Thyroid gland (tissue), 4 donors: ENCODE results near the gene PKD1.
"Not testable (repeated sequence)": the region's sequence is repeated elsewhere in the genome, so short reads cannot be mapped to it uniquely, and the experiment has no call there.

Experiments
- POLR2A ChIP-seq, 2 donors: fragments of 450-650 bp; IDR thresholded peaks; one replicate each; pipeline ENCODE4 v1.6.1; 2017; ENCODE audit warnings: antibody characterized with exemption in 2 of 2, mild to moderate bottlenecking in 2 of 2, moderate library complexity in 1 of 2
- TF ChIP-seq, protein P1 (sequence below), 6 experiments: fragments of 200-600 bp in 3 of 6; fragments of 450-650 bp in 3 of 6; sonication (generic) in 3 of 6; IDR thresholded peaks; one replicate each; pipeline ENCODE4 v1.5.1; 2016 to 2019; ENCODE audit warnings: antibody characterized with exemption in 6 of 6, mild to moderate bottlenecking in 2 of 6, inconsistent platforms in 1 of 6, moderate library complexity in 1 of 6

DNA sequence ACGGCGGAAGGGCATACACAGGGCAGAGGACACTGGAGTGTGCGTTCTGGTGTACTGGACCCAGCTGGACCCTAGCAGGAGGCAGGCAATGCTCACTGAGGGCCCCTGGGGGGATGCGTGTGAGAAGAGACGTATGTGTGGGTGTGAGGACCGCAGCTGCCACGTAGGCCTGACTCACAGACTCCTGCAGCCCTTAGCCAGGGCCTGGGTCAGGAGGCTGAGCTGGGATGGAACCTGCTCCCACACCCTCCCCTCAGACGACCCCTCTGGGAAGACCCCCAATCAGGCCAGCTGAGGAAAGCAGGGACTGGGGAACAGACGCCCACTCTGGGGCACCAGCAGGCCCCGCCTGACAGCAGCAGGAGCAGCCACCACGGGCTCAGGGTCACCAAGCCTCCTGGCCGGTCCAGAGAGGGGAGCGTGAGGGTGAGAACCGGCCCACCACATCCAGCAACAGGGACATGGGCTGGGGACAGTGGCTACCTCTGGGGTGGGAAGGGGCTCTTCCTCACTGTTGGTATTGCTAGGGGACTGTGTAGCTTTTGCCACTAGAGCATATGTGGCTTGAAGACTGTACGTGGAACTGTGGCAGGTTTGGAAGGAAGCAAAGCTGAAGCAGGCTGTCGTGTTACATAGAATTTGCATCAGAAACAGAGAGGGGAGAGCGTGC is 28.4 kb downstream of the PKD1 start:
- TF ChIP-seq, protein P1, sequence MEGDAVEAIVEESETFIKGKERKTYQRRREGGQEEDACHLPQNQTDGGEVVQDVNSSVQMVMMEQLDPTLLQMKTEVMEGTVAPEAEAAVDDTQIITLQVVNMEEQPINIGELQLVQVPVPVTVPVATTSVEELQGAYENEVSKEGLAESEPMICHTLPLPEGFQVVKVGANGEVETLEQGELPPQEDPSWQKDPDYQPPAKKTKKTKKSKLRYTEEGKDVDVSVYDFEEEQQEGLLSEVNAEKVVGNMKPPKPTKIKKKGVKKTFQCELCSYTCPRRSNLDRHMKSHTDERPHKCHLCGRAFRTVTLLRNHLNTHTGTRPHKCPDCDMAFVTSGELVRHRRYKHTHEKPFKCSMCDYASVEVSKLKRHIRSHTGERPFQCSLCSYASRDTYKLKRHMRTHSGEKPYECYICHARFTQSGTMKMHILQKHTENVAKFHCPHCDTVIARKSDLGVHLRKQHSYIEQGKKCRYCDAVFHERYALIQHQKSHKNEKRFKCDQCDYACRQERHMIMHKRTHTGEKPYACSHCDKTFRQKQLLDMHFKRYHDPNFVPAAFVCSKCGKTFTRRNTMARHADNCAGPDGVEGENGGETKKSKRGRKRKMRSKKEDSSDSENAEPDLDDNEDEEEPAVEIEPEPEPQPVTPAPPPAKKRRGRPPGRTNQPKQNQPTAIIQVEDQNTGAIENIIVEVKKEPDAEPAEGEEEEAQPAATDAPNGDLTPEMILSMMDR (IDR thresholded peaks at IDR 0.05) = not testable (repeated sequence)
- not testable (repeated sequence) for TF ChIP-seq POLR2A (IDR thresholded peaks at IDR 0.05)
